Measurements from ENCODE around the gene CHMP6.

The CHMP6 gene

DNA sequence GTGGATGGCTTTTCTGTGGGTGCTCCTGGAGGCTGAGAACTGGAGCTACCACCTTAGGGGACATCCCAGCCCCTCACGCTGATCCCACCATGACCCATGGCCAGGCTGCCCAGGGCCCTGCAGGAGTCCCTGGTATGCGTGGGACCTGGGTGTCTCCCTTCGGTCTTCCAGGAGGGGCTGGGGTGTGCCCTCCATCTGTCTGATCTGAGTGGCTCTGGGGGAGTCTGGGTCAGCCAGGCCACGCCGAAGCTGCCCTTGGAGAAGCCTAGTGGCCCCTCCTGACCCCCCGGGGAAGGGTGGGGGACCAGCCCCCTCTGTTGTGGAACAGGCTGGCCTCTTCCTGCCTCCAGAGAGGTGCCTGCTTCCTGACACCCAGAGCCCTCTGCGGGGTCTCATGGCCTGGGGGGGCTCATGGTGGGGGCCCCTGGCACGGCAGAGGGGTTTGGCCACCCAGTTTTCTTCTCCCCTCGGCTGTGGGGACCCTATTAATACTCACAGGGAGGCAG, 54.0 kb downstream of the CHMP6 start:
- no peak for DNase-seq

DNA sequence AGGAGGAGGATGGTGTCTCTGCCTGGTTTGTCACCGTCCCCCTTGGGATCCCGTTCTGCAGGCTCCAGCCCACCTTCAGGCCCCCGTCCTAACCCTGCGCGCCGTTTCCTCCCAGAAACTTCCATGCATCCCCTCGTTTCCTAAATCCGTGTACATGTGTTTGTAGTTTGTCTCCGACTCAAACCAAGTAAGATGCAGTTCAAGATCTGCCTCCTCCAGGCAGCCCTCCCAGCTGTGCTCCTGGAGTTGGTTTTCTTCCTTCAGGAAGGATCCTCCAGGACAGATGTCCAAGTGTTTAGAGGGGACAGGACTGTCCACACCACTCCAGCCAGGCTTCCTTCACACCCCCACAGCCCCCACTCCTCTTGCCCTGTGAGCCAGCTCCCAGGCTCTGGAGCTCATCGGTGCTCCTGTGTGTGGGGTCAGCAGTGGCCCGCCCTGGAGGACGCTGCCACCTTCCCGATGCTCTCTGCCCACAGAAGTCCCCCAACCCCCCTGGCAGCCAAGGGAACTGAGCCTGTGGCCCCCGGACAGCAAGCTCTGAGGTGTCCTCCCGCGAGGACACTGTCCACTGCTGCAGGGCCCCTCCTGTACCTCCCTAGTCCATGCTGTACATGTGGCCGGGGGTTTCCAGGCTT, 54.6 kb downstream of the CHMP6 start:
- DNase-seq, result no peak

DNA sequence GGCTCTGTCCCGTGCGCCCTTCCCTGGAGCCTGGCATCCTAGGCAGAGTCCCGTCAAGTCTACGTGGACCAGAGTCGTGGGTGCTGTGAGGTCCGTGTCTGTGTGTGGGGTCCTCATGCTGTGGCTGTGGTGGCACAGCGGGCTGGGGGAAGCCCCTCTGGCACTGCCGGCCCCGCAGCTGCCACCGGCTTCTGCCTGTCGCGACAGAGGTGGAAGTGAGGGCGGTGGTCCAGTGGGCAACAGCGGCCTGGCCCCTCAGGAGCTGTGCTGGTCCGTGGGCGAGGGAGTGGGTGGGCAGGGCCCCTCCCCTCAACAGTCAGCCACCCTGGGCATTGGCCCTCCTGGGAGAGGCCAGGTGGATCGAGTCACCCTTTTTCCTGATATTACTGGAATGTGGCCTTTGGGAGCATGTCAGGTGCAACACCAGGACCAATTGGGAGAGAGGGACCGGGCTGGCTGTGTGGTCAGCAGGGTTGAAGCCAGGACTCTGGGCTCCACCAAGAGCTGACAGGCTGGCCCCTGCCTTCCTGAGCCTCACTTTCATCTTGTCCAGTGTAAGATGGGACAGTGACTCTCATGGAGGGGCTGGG, 55.2 kb downstream of the CHMP6 start:
- DNase-seq, result no peak

DNA sequence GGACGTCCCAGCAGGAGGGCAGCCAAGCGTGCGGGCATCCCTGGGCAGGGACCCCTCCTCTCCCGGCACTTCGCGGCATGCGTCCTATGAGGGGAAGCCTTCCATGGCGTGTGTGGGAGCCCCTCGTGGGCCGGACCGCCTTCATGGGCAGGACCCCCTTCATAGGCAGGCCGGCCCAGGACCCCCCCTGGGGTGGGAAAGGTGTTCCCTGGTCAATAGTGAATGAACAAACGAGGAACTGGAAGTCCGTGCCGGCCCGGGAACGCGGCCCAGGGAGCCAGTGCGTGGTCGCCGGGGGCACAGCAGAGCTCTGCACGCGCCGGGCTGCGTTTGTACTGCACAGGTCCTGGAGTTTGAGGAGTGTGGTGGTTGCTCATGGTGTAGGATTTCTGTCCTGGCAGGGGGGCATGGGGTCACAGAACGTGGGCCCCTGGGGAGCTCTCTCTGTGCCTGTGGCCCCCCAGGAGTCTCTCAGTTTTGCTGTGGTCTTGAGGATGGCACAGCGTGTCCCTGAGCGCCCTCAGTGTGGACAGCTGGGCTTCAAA, 57.3 kb downstream of the CHMP6 start:
- no peak for DNase-seq

DNA sequence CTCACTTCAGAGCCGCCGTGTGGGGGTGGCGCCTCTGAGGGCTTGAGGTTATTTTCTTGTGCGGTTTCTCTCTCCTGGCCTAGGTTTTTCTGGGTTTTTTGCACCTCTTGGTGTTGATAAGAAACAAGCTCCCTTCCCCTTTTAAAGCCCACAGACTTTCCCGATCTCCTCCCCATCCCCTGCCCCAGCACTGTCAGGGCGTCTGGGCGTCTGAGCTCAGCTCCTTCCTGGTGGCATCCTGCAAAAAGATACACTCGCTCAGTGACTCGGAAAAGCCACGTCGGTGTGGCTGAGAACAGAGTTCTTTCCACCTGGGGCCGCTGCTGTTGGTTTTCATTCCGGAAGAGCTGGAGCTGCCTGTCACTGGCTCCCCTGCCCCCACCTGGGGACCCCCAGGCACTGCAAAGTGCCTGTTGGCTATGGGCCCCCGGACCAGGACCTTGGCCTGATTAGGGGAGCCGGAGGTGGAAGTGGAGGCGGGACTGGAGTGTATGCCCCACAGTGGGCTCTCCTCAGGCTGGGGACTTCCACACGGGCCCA, 57.8 kb downstream of the CHMP6 start:
- no peak for DNase-seq
